Common myeloid progenitor, CD34-positive (primary cell): ENCODE data around the gene PBXIP1.

Source experiments
- CTCF ChIA-PET: fragments of 350-600 bp; sonication (Branson Sonifier 250); formaldehyde crosslinking; loops from one replicate; lab custom pipeline; 2021; ENCODE audit warnings: antibody characterized with exemption; lab: Charles Lee
- POLR2A ChIA-PET: fragments of 350-600 bp; sonication (Branson Sonifier 250); formaldehyde crosslinking; loops from one replicate; lab custom pipeline; 2021; ENCODE audit warnings: antibody characterized with exemption; lab: Charles Lee
- DNase-seq, 3 donors: peaks; one replicate each; pipeline versions ENCODE4 v3.0.0 to v3.0.0-alpha.2; 2013
- H3K27ac ChIP-seq, 2 experiments: 1 replicate in 1 of 2; 2 replicates in 1 of 2; pipeline ENCODE4 v1.7.0; 2013; ENCODE audit warnings: inconsistent platforms in 2 of 2, low read length in 2 of 2, mild to moderate bottlenecking in 2 of 2, low read depth in 1 of 2, moderate library complexity in 1 of 2; ENCODE audit not compliant: severe bottlenecking in 2 of 2, insufficient read depth in 1 of 2, poor library complexity in 1 of 2
- H3K27me3 ChIP-seq, 5 experiments: replicated peaks in 2 of 5; 1 replicate in 3 of 5; 2 replicates in 2 of 5; pipeline versions ENCODE4 v1.6.1 to v1.7.0; 2013; ENCODE audit warnings: low read length in 4 of 5, mild to moderate bottlenecking in 2 of 5, moderate library complexity in 2 of 5, inconsistent platforms in 1 of 5; ENCODE audit not compliant: insufficient read depth in 5 of 5, control insufficient read depth in 4 of 5
- H3K36me3 ChIP-seq, 4 experiments: 1 replicate in 2 of 4; 2 replicates in 2 of 4; pipeline versions ENCODE4 v1.6.1 to v1.7.0; 2013; ENCODE audit warnings: low read length in 3 of 4, control low read depth in 1 of 4, mild to moderate bottlenecking in 1 of 4; ENCODE audit not compliant: control insufficient read depth in 4 of 4, insufficient read depth in 4 of 4
- H3K4me1 ChIP-seq, 4 experiments: 1 replicate in 3 of 4; 2 replicates in 1 of 4; pipeline versions ENCODE4 v1.6.1 to v1.7.1; 2013; ENCODE audit warnings: low read length in 3 of 4, mild to moderate bottlenecking in 3 of 4, control low read depth in 1 of 4, inconsistent platforms in 1 of 4, moderate library complexity in 1 of 4; ENCODE audit not compliant: control insufficient read depth in 4 of 4, insufficient read depth in 4 of 4; ENCODE audit errors: control extremely low read depth in 1 of 4
- H3K4me3 ChIP-seq, 7 experiments: 1 replicate in 4 of 7; 2 replicates in 3 of 7; pipeline versions ENCODE4 v1.5.1 to v1.7.0; 2013; ENCODE audit warnings: mild to moderate bottlenecking in 7 of 7, low read length in 6 of 7, moderate library complexity in 6 of 7, inconsistent platforms in 2 of 7, low read depth in 2 of 7, control low read depth in 1 of 7; ENCODE audit not compliant: insufficient read depth in 4 of 7, control insufficient read depth in 1 of 7; ENCODE audit errors: extremely low read depth in 1 of 7
- H3K9me3 ChIP-seq, 5 experiments: 1 replicate in 4 of 5; 2 replicates in 1 of 5; pipeline versions ENCODE4 v1.6.1 to v1.7.1; 2013; ENCODE audit warnings: low read length in 4 of 5, mild to moderate bottlenecking in 2 of 5, inconsistent platforms in 1 of 5, low read depth in 1 of 5, moderate library complexity in 1 of 5; ENCODE audit not compliant: control insufficient read depth in 4 of 5, insufficient read depth in 2 of 5; ENCODE audit errors: control extremely low read depth in 1 of 5
- WGBS: methylation state at CpG from one replicate; pipeline ENCODE4 v1.1.5; 2013; ENCODE audit not compliant: insufficient coverage; 5-methylcytosine and 5-hydroxymethylcytosine counted together

The PBXIP1 gene

GRCh38 chr1:154902938-154903566, 52.8 kb downstream of the PBXIP1 start:
- no peaks in the 10 kb centered on the region for H3K4me1 ChIP-seq
- CTCF ChIA-PET = no interaction called here
- H3K9me3 ChIP-seq = peaks cover 0 to 2% (median 0%) of the 10 kb centered on the region in 5 experiments
- no peak for DNase-seq
- H3K36me3 ChIP-seq = no peaks in the 10 kb centered on the region
- H3K27me3 ChIP-seq = no peaks in the 10 kb centered on the region
- POLR2A ChIA-PET = no interaction called here
- H3K27ac ChIP-seq = no peak overlapping the region
- H3K4me3 ChIP-seq = no peak overlapping the region
- no CpG with 5 or more reads among the region's 3 CpGs for WGBS

- no CpG with 5 or more reads among the region's 1 CpG for WGBS
- Histone ChIP-seq H3K9me3 (no peaks in the 10 kb centered on the region), H3K4me3 (no peak overlapping the region), H3K36me3 (no peaks in the 10 kb centered on the region), H3K27me3 (no peaks in the 10 kb centered on the region), H3K4me1 (no peaks in the 10 kb centered on the region), H3K27ac (no peak overlapping the region)
- ChIA-PET POLR2A (interaction anchor here (0.6 kb wide), 1 partner anchor 143 kb away, joined by 3 read pairs; no protein-coding TSS in a partner anchor), CTCF (no interaction called here)
- DNase-seq = no peak
Observed at GRCh38 chr1:154901591-154901990, 54.3 kb downstream of the PBXIP1 start.

- no peaks in the 10 kb centered on the region for H3K27me3 ChIP-seq
- H3K4me1 ChIP-seq = no peaks in the 10 kb centered on the region
- no peaks in the 10 kb centered on the region for H3K36me3 ChIP-seq
- DNase-seq = no peak
- ChIA-PET POLR2A (no interaction called here), CTCF (no interaction called here)
- 97% methylated on average over 4 of the region's 6 CpGs for WGBS
- no peak overlapping the region for H3K27ac ChIP-seq
- H3K9me3 ChIP-seq = no peaks in the 10 kb centered on the region
- no peak overlapping the region for H3K4me3 ChIP-seq
Observed at GRCh38 chr1:154899041-154899440, 56.9 kb downstream of the PBXIP1 start.

GRCh38 chr1:154896771-154897286, 59.1 kb downstream of the PBXIP1 start:
- CTCF ChIA-PET = interaction anchor here (1.1 to 1.5 kb wide), 5 partner anchors 19 to 159 kb away, joined by 3 to 5 read pairs (median 3); no protein-coding TSS in a partner anchor

GRCh38 chr1:154895798-154896197, 60.1 kb downstream of the PBXIP1 start:
- DNase-seq = no peak
- no peak overlapping the region for H3K4me3 ChIP-seq
- H3K27ac ChIP-seq = no peak overlapping the region
- ChIA-PET POLR2A (no interaction called here), CTCF (interaction anchor here (0.7 to 1.5 kb wide), 5 partner anchors 14 to 160 kb away, joined by 3 to 5 read pairs (median 3); no protein-coding TSS in a partner anchor)
- no peaks in the 10 kb centered on the region for H3K9me3 ChIP-seq
- WGBS = 95% methylated on average over 7 of the region's 7 CpGs
- no peaks in the 10 kb centered on the region for H3K27me3 ChIP-seq
- H3K4me1 ChIP-seq = peaks cover 2 to 14% (median 10%) of the 10 kb centered on the region in 4 experiments
- no peaks in the 10 kb centered on the region for H3K36me3 ChIP-seq

More at GRCh38 chr1:154896771-154897286, 59.1 kb downstream of the PBXIP1 start:
- H3K27me3 ChIP-seq = no peaks in the 10 kb centered on the region
- DNase-seq = no peak
- no peaks in the 10 kb centered on the region for H3K9me3 ChIP-seq
- H3K36me3 ChIP-seq = no peaks in the 10 kb centered on the region
- no peak overlapping the region for H3K4me3 ChIP-seq
- H3K4me1 ChIP-seq = peaks cover 0 to 7% (median 2%) of the 10 kb centered on the region in 4 experiments
- POLR2A ChIA-PET = no interaction called here
- WGBS = 100% methylated on average over 3 of the region's 10 CpGs
- H3K27ac ChIP-seq = no peak overlapping the region
